Smooth muscle cell of the brain vasculature (primary cell): ENCODE results near the gene TBC1D22A.

Experiments
- DNase-seq: peaks from one replicate; pipeline ENCODE4 v3.0.0-alpha.2; 2012; ENCODE audit warnings: low read depth, low spot score

The TBC1D22A gene

GRCh38 chr22:46834021-46834737 lies 71.7 kb downstream of the TBC1D22A start:
- no peak for DNase-seq

GRCh38 chr22:46835288-46835687 lies 72.8 kb downstream of the TBC1D22A start:
- no peak for DNase-seq

GRCh38 chr22:46835693-46836092 lies 73.2 kb downstream of the TBC1D22A start:
- DNase-seq = no peak

GRCh38 chr22:46841522-46841921 lies 79.1 kb downstream of the TBC1D22A start:
- DNase-seq = no peak

GRCh38 chr22:46842606-46843005 lies 80.2 kb downstream of the TBC1D22A start:
- DNase-seq = no peak

- DNase-seq = no peak
Measured at GRCh38 chr22:46843821-46844255, 81.4 kb downstream of the TBC1D22A start.

GRCh38 chr22:46844606-46845210 lies 82.3 kb downstream of the TBC1D22A start:
- DNase-seq = no peak

GRCh38 chr22:46845296-46846149 lies 83.1 kb downstream of the TBC1D22A start:
- DNase-seq = no peak

GRCh38 chr22:46846150-46846831 lies 83.8 kb downstream of the TBC1D22A start:
- no peak for DNase-seq

GRCh38 chr22:46846832-46847355 lies 84.4 kb downstream of the TBC1D22A start:
- no peak for DNase-seq

GRCh38 chr22:46848197-46848596 lies 85.7 kb downstream of the TBC1D22A start:
- no peak for DNase-seq

GRCh38 chr22:46849101-46849500 lies 86.7 kb downstream of the TBC1D22A start:
- no peak for DNase-seq

- DNase-seq = no peak
Measured at GRCh38 chr22:46849951-46850350, 87.5 kb downstream of the TBC1D22A start.

GRCh38 chr22:46851311-46851710 lies 88.9 kb downstream of the TBC1D22A start:
- DNase-seq = no peak

GRCh38 chr22:46851941-46852340 lies 89.5 kb downstream of the TBC1D22A start:
- no peak for DNase-seq

GRCh38 chr22:46852771-46853170 lies 90.3 kb downstream of the TBC1D22A start:
- DNase-seq = no peak

- no peak for DNase-seq
Measured at GRCh38 chr22:46853191-46853590, 90.7 kb downstream of the TBC1D22A start.

- no peak for DNase-seq
Measured at GRCh38 chr22:46854125-46854870, 91.8 kb downstream of the TBC1D22A start.

GRCh38 chr22:46855681-46856080 lies 93.2 kb downstream of the TBC1D22A start:
- DNase-seq = no peak

- no peak for DNase-seq
Measured at GRCh38 chr22:46856661-46857060, 94.2 kb downstream of the TBC1D22A start.
